Mesothelial cell of epicardium (in vitro differentiated cells): Measurements from ENCODE around the gene GNB2. TPM values are rescaled to one million over a fixed set of nuclear protein-coding genes. Genes with fewer than 3 reads are reported as not detected.
"Not testable (repeated sequence)": the region's sequence is repeated elsewhere in the genome, so short reads cannot be mapped to it uniquely, and the experiment has no call there.

ENCODE experiments used
- DNase-seq, 2 experiments: peaks; one replicate each; pipeline ENCODE4 v3.0.0; 2021; ENCODE audit warnings: low spot score in 2 of 2; ENCODE audit not compliant: unreplicated experiment in 2 of 2
- H3K27ac Mint-ChIP-seq: 2 replicates; pipeline ENCODE4 v1.8.0; 2021; ENCODE audit warnings: mixed read lengths
- H3K27me3 Mint-ChIP-seq: 2 replicates; pipeline ENCODE4 v1.8.0; 2021; ENCODE audit warnings: low read depth, mixed read lengths
- H3K36me3 Mint-ChIP-seq: 2 replicates; pipeline ENCODE4 v1.8.0; 2021; ENCODE audit warnings: mixed read lengths
- H3K4me1 Mint-ChIP-seq: 2 replicates; pipeline ENCODE4 v1.8.0; 2021; ENCODE audit warnings: mixed read lengths
- H3K4me3 Mint-ChIP-seq: 2 replicates; pipeline ENCODE4 v1.8.0; 2021; ENCODE audit warnings: mild to moderate bottlenecking, moderate library complexity, mixed read lengths
- H3K9me3 Mint-ChIP-seq: 2 replicates; pipeline ENCODE4 v1.8.0; 2021; ENCODE audit warnings: mixed read lengths
- CTCF ChIP-seq: fragments of 200-600 bp; sonication (generic); IDR thresholded peaks from one replicate; pipeline ENCODE4 v1.5.0; 2021; ENCODE audit warnings: antibody characterized with exemption; ENCODE audit not compliant: unreplicated experiment
- total RNA-seq: library from RNA; stranded (reverse); gene quantifications from 3 replicates; pipeline ENCODE4 v1.2.1, GENCODE V29; 2021

Gene GNB2
- total RNA-seq, 1 donor from 2014 or later: 174 TPM

GRCh38 chr7:100720279-100720670 is 46.7 kb downstream of the GNB2 start, which contains the start of gene EPO:
Gene EPO (plus strand): TSS chr7:100720468. CDS start chr7:100720981, 513 bp downstream.
- no peak for DNase-seq
- TF ChIP-seq CTCF: no peak
- H3K36me3 Mint-ChIP-seq: peaks cover 11% of the 10 kb centered on the region
- peaks cover 16% of the 10 kb centered on the region for H3K9me3 Mint-ChIP-seq
- H3K27me3 Mint-ChIP-seq: peaks cover 80% of the 10 kb centered on the region
- H3K4me1 Mint-ChIP-seq: peaks cover 1% of the 10 kb centered on the region
- peak within 1 kb of the TSS; percentile 33 for H3K4me3 Mint-ChIP-seq
- H3K27ac Mint-ChIP-seq: no peak within 1 kb of the TSS

- Mint-ChIP-seq H3K27ac (no peak overlapping the region), H3K4me1 (peaks cover 1% of the 10 kb centered on the region)
Measured at GRCh38 chr7:100720671-100721504, 47.3 kb downstream of the GNB2 start.

GRCh38 chr7:100721505-100721812 is 47.9 kb downstream of the GNB2 start:
- no peak overlapping the region for H3K27ac Mint-ChIP-seq
- TF ChIP-seq CTCF: no peak
- peaks cover 16% of the 10 kb centered on the region for H3K9me3 Mint-ChIP-seq
- no peak for DNase-seq
- peaks cover 11% of the 10 kb centered on the region for H3K36me3 Mint-ChIP-seq
- H3K4me1 Mint-ChIP-seq: peaks cover 1% of the 10 kb centered on the region
- H3K27me3 Mint-ChIP-seq: peaks cover 78% of the 10 kb centered on the region
- peak overlapping the region; percentile 33 for H3K4me3 Mint-ChIP-seq

More at GRCh38 chr7:100720671-100721504, 47.3 kb downstream of the GNB2 start:
- no peak for TF ChIP-seq CTCF
- peaks cover 78% of the 10 kb centered on the region for H3K27me3 Mint-ChIP-seq
- H3K9me3 Mint-ChIP-seq: peaks cover 16% of the 10 kb centered on the region
- peaks cover 11% of the 10 kb centered on the region for H3K36me3 Mint-ChIP-seq
- DNase-seq: no peak
- peak overlapping the region; percentile 33 for H3K4me3 Mint-ChIP-seq

- TF ChIP-seq CTCF: no peak
- Mint-ChIP-seq H3K27ac (no peak overlapping the region), H3K27me3 (peaks cover 83% of the 10 kb centered on the region), H3K4me3 (no peak overlapping the region), H3K36me3 (peaks cover 11% of the 10 kb centered on the region), H3K4me1 (peaks cover 1% of the 10 kb centered on the region), H3K9me3 (peaks cover 16% of the 10 kb centered on the region)
- no peak for DNase-seq
Measured at GRCh38 chr7:100722480-100723212, 49.1 kb downstream of the GNB2 start.

GRCh38 chr7:100723732-100724275 is 50.3 kb downstream of the GNB2 start:
- Mint-ChIP-seq H3K9me3 (peaks cover 4% of the 10 kb centered on the region), H3K4me1 (peaks cover 1% of the 10 kb centered on the region), H3K36me3 (peaks cover 3% of the 10 kb centered on the region), H3K27me3 (peaks cover 84% of the 10 kb centered on the region), H3K27ac (no peak overlapping the region), H3K4me3 (no peak overlapping the region)
- DNase-seq: no peak
- no peak for TF ChIP-seq CTCF

- not testable (repeated sequence) for H3K36me3 Mint-ChIP-seq, H3K9me3 Mint-ChIP-seq, H3K4me1 Mint-ChIP-seq, DNase-seq, H3K27ac Mint-ChIP-seq, H3K4me3 Mint-ChIP-seq
- H3K27me3 Mint-ChIP-seq: peaks cover 80% of the 10 kb centered on the region
Measured at GRCh38 chr7:100724364-100724763, 50.8 kb downstream of the GNB2 start.
